ENCODE data around the gene CERS2.
A peak's percentile ranks its signal among the peaks of the same experiment; 100 is the strongest.

The CERS2 gene

GRCh38 chr1:150927624-150928023 lies 47.0 kb downstream of the CERS2 start:
- H3K27ac ChIP-seq: no peak overlapping the region
- no peak for TF ChIP-seq CTCF (conservative IDR thresholded peaks at IDR 0.05)

- TF ChIP-seq CTCF (conservative IDR thresholded peaks at IDR 0.05): no peak
- H3K27ac ChIP-seq: peak within 1 kb of the TSS; percentile 92
These were observed 48.4 kb downstream of the CERS2 start, which contains the start of gene SETDB1 for GRCh38 chr1:150926097-150926741. Gene SETDB1, plus strand, starts transcription at chr1:150926363. Its CDS starts 1,352 bp downstream, at chr1:150927715.

GRCh38 chr1:150925080-150925479 lies 49.6 kb downstream of the CERS2 start:
- H3K27ac ChIP-seq: peak overlapping the region; percentile 92
- no peak for TF ChIP-seq CTCF (conservative IDR thresholded peaks at IDR 0.05)

GRCh38 chr1:150922519-150922975 lies 52.1 kb downstream of the CERS2 start:
- peak overlapping the region; percentile 44 for H3K27ac ChIP-seq
- peak; percentile 92 for TF ChIP-seq CTCF (conservative IDR thresholded peaks at IDR 0.05)

- no peak overlapping the region for H3K27ac ChIP-seq
- TF ChIP-seq CTCF (conservative IDR thresholded peaks at IDR 0.05): no peak
These were observed 57.2 kb downstream of the CERS2 start for GRCh38 chr1:150917387-150917786.

All from VCaP (cell line).